Bone marrow (tissue), 2 donors: ENCODE results near the gene GIT1.
"Not testable (repeated sequence)": the region's sequence is repeated elsewhere in the genome, so short reads cannot be mapped to it uniquely, and the experiment has no call there.

ENCODE experiments used
- DNase-seq, 2 donors: peaks; one replicate each; lab custom pipeline; 2025; lab: John Stamatoyannopoulos, UW

Gene GIT1

GRCh38 chr17:29567554-29568330 is 21.7 kb downstream of the GIT1 start:
- peak in 1 of 2 donors; percentile 61 for DNase-seq

- DNase-seq = no peak
Observed at GRCh38 chr17:29567304-29567553, 22.2 kb downstream of the GIT1 start.

- peak; percentile 36 to 83 for DNase-seq
Observed at GRCh38 chr17:29566473-29567303, 22.8 kb downstream of the GIT1 start, which contains the start of gene ABHD15. ABHD15 (minus strand) TSS chr17:29567037; CDS start chr17:29566966, 71 bp downstream.

- DNase-seq = peak in 1 of 2 donors; percentile 58
Observed at GRCh38 chr17:29565643-29566472, 23.6 kb downstream of the GIT1 start.

- no peak for DNase-seq
Observed at GRCh38 chr17:29563816-29564215, 25.6 kb downstream of the GIT1 start.

- DNase-seq = no peak
Observed at GRCh38 chr17:29562615-29563014, 26.8 kb downstream of the GIT1 start.

- DNase-seq = peak in 1 of 2 donors; percentile 58
Observed at GRCh38 chr17:29561554-29562517, 27.6 kb downstream of the GIT1 start.

- DNase-seq = peak in 1 of 2 donors; percentile 25
Observed at GRCh38 chr17:29560316-29560715, 29.1 kb downstream of the GIT1 start.

GRCh38 chr17:29559640-29560039 is 29.8 kb downstream of the GIT1 start:
- no peak for DNase-seq

GRCh38 chr17:29558139-29558538 is 31.3 kb downstream of the GIT1 start:
- DNase-seq = not testable (repeated sequence)

- no peak for DNase-seq
Observed at GRCh38 chr17:29557739-29558116, 31.7 kb downstream of the GIT1 start.

- no peak for DNase-seq
Observed at GRCh38 chr17:29557085-29557738, 32.2 kb downstream of the GIT1 start.

GRCh38 chr17:29555840-29556239 is 33.6 kb downstream of the GIT1 start:
- DNase-seq = no peak

GRCh38 chr17:29549177-29549923 is 40.1 kb downstream of the GIT1 start:
- no peak for DNase-seq

GRCh38 chr17:29546830-29547229 is 42.6 kb downstream of the GIT1 start:
- no peak for DNase-seq

- DNase-seq = no peak
Observed at GRCh38 chr17:29546085-29546484, 43.4 kb downstream of the GIT1 start.

- no peak for DNase-seq
Observed at GRCh38 chr17:29544066-29544465, 45.4 kb downstream of the GIT1 start.

GRCh38 chr17:29533976-29534375 is 55.5 kb downstream of the GIT1 start:
- DNase-seq = no peak

GRCh38 chr17:29526322-29526721 is 63.1 kb downstream of the GIT1 start:
- DNase-seq = no peak

- no peak for DNase-seq
Observed at GRCh38 chr17:29524692-29525091, 64.8 kb downstream of the GIT1 start.
